Choroid plexus epithelial cell (primary cell): Measurements from ENCODE around the gene PPL.

Experiments
- DNase-seq: peaks from one replicate; pipeline ENCODE4 v3.0.0-alpha.2; 2010; ENCODE audit warnings: low read depth
- H3K4me3 ChIP-seq: 2 replicates; pipeline ENCODE4 v1.5.1; 2011; ENCODE audit warnings: low read depth, mild to moderate bottlenecking, control low read depth, low read length, moderate library complexity
- CTCF ChIP-seq: conservative IDR thresholded peaks from 2 replicates; pipeline ENCODE4 v1.5.1; 2011; ENCODE audit warnings: low read depth, mild to moderate bottlenecking, control low read depth, inconsistent platforms, low read length, moderate library complexity

Gene PPL

GRCh38 chr16:4852221-4852872 lies 84.6 kb downstream of the PPL start:
- no peak for TF ChIP-seq CTCF
- DNase-seq, result peak; percentile 19
- H3K4me3 ChIP-seq, result no peak overlapping the region

GRCh38 chr16:4850211-4850610 lies 86.7 kb downstream of the PPL start:
- peak overlapping the region; percentile 29 for H3K4me3 ChIP-seq
- TF ChIP-seq CTCF, result no peak
- DNase-seq, result peak; percentile 11

GRCh38 chr16:4847774-4848587 lies 89.0 kb downstream of the PPL start:
- peak overlapping the region; percentile 94 for H3K4me3 ChIP-seq
- peak; percentile 58 for DNase-seq
- no peak for TF ChIP-seq CTCF

- H3K4me3 ChIP-seq, result peak within 1 kb of the TSS; percentile 94
- no peak for TF ChIP-seq CTCF
- DNase-seq, result peak; percentile 98
Measured at GRCh38 chr16:4846901-4847773, 89.8 kb downstream of the PPL start, which contains the start of the genes GLYR1 and UBN1. Gene GLYR1 (minus strand): TSS chr16:4847288. CDS start chr16:4847265, 23 bp downstream. Gene UBN1 (plus strand): TSS chr16:4847481. CDS start chr16:4852918, 5,437 bp downstream.

- no peak for TF ChIP-seq CTCF
- DNase-seq, result peak; percentile 64
- H3K4me3 ChIP-seq, result peak overlapping the region; percentile 94
Measured at GRCh38 chr16:4846503-4846900, 90.4 kb downstream of the PPL start.

GRCh38 chr16:4840984-4841383 lies 96.0 kb downstream of the PPL start:
- H3K4me3 ChIP-seq, result no peak overlapping the region
- DNase-seq, result no peak
- TF ChIP-seq CTCF, result no peak
